Kidney (tissue), 14 donors: ENCODE results near the gene GNAS. TPM values are rescaled to one million over a fixed set of nuclear protein-coding genes. Genes with fewer than 3 reads are reported as not detected.

ENCODE experiments used
- DNase-seq, 5 donors: peaks; one replicate each; pipeline ENCODE4 v3.0.0-alpha.2; 2013 to 2020
- FAIRE-seq: peaks from 2 replicates; lab custom pipeline; 2012; peaks lifted over from hg19 to GRCh38; lab: Jason Lieb, UNC
- H3K27ac ChIP-seq, 2 donors: one replicate each; pipeline ENCODE4 v1.7.0; 2013; ENCODE audit warnings: low read depth in 2 of 2, low read length in 2 of 2, inconsistent platforms in 1 of 2
- H3K27me3 ChIP-seq: one replicate; pipeline ENCODE4 v1.7.1; 2013; ENCODE audit warnings: low read length, inconsistent platforms; ENCODE audit not compliant: control insufficient read depth, insufficient read depth
- H3K36me3 ChIP-seq, 3 donors: one replicate each; pipeline versions ENCODE4 v1.7.0 to v1.7.1; 2013; ENCODE audit warnings: low read length in 3 of 3, control low read depth in 1 of 3, inconsistent platforms in 1 of 3; ENCODE audit not compliant: insufficient read depth in 3 of 3, control insufficient read depth in 2 of 3
- H3K4me1 ChIP-seq, 3 donors: one replicate each; pipeline versions ENCODE4 v1.7.0 to v1.7.1; 2013; ENCODE audit warnings: low read length in 3 of 3, inconsistent platforms in 1 of 3, low read depth in 1 of 3; ENCODE audit not compliant: control insufficient read depth in 2 of 3, insufficient read depth in 2 of 3
- H3K4me3 ChIP-seq, 3 donors: one replicate each; pipeline versions ENCODE4 v1.7.0 to v1.8.1; 2013; ENCODE audit warnings: low read length in 3 of 3, control low read depth in 1 of 3, inconsistent platforms in 1 of 3
- H3K9ac ChIP-seq, 3 donors: one replicate each; pipeline versions ENCODE4 v1.7.0 to v1.7.1; 2013; ENCODE audit warnings: low read length in 3 of 3, control low read depth in 1 of 3, inconsistent platforms in 1 of 3
- H3K9me3 ChIP-seq, 3 donors: one replicate each; pipeline versions ENCODE4 v1.7.0 to v1.7.1; 2013; ENCODE audit warnings: low read length in 3 of 3, control low read depth in 1 of 3, inconsistent platforms in 1 of 3; ENCODE audit not compliant: control insufficient read depth in 2 of 3, insufficient read depth in 1 of 3
- intact Hi-C: fragments of 100-400 bp; cut with DNase I; formaldehyde crosslinking; loops from one replicate; pipeline ENCODE4 v1.11.1; 2022
- polyA plus RNA-seq: library from polyadenylated mRNA; stranded (reverse); fragments of 350-450 nt; fragmentation: Illumina TruSeq; extraction: RNeasy Lipid Tissue Mini Kit (QIAGEN cat#74804); gene quantifications from one replicate; pipeline ENCODE4 v1.2.3, GENCODE V29; 2014; ENCODE audit warnings: low read depth, low replicate concordance; ENCODE audit not compliant: insufficient read depth
- total RNA-seq: library from RNA; stranded (reverse); fragmentation: NEBNext Ultra II Directional; extraction: Animal tissue kit (Norgen Biotek cat#: 25700); gene quantifications from one replicate; pipeline ENCODE4 v1.2.1, GENCODE V29; 2021
- TF ChIP-seq, protein P1 (sequence below): IDR thresholded peaks from 3 replicates; pipeline ENCODE4 v1.5.1; 2012; ENCODE audit warnings: mild to moderate bottlenecking, moderate library complexity, borderline replicate concordance; ENCODE audit not compliant: insufficient read depth; ENCODE audit errors: extremely low read depth
- donor health status: control.
- donor health status: control.
- donor health status: control.
- donor health status: control.
- donor health status: control.
- donor health status: DM: yes; HTN: yes; CAD: no.
- donor health status: Normal renal cell carcinoma (clear cell type).

The GNAS gene
- total and polyA plus RNA-seq, 2 donors from 2014 or later, result 792 to 867 TPM

DNA sequence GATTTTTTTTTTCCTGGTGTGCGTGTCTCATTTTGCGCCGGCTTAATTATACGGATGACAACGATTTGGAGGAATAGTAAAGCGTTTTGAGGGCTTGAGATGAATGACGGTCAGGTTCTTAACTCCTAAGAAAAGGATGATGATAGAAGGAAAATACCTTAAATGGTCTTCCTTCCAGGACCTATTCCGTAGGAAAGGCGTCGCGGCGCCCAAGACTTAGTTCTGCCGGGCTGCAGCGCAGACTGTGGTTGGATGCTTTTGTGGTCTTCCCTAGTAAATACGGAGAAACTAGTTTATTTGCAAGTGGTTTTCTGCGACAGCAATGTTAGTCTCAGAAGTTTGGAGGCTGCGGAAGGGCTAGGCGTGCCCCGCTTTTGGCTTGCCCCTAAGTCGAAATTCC lies 10.2 kb upstream of the GNAS start:
- Histone ChIP-seq H3K27me3 (peaks cover 3% of the 10 kb centered on the region), H3K9me3 (no peaks in the 10 kb centered on the region), H3K9ac (no peak overlapping the region), H3K4me1 (peaks cover 0 to 3% (median 0%) of the 10 kb centered on the region in 3 donors), H3K4me3 (peak overlapping the region in 1 of 3 donors; percentile 26), H3K27ac (no peak overlapping the region), H3K36me3 (no peaks in the 10 kb centered on the region)
- TF ChIP-seq, protein P1, sequence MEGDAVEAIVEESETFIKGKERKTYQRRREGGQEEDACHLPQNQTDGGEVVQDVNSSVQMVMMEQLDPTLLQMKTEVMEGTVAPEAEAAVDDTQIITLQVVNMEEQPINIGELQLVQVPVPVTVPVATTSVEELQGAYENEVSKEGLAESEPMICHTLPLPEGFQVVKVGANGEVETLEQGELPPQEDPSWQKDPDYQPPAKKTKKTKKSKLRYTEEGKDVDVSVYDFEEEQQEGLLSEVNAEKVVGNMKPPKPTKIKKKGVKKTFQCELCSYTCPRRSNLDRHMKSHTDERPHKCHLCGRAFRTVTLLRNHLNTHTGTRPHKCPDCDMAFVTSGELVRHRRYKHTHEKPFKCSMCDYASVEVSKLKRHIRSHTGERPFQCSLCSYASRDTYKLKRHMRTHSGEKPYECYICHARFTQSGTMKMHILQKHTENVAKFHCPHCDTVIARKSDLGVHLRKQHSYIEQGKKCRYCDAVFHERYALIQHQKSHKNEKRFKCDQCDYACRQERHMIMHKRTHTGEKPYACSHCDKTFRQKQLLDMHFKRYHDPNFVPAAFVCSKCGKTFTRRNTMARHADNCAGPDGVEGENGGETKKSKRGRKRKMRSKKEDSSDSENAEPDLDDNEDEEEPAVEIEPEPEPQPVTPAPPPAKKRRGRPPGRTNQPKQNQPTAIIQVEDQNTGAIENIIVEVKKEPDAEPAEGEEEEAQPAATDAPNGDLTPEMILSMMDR, result no peak
- FAIRE-seq (no peak), DNase-seq (no peak)
- intact Hi-C loops, result no loop called here

DNA sequence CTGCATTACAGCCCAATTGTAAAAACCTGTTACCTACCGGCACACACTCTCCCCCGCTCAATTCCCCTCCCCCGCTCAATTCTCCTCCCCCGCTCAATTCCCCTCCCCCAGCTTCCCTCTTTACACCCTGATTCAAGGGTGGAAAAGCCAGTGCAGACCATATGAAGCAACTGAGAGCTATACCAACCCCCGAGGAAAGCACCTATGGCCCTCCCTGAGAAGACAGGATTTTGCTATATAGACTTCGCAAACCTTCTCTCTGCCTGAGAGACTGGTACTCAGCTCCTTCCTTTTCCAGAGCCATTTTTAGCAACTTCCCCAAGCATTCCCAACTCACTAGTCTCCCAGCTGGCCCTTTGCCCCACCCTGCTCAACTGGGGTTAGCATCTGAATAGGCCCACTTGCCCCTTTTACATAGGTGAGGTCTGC lies 9.4 kb upstream of the GNAS start:
- no peak for FAIRE-seq
- DNase-seq, result no peak
- TF ChIP-seq, protein P1, result no peak
- H3K27me3 ChIP-seq, result peaks cover 3% of the 10 kb centered on the region
- peaks cover 0 to 3% (median 0%) of the 10 kb centered on the region in 3 donors for H3K4me1 ChIP-seq
- H3K9ac ChIP-seq, result no peak overlapping the region
- peak overlapping the region in 1 of 3 donors; percentile 17 for H3K4me3 ChIP-seq
- H3K36me3 ChIP-seq, result no peaks in the 10 kb centered on the region
- H3K9me3 ChIP-seq, result no peaks in the 10 kb centered on the region
- no peak overlapping the region for H3K27ac ChIP-seq
- intact Hi-C loops, result no loop called here

GRCh38 chr20:58845706-58846105 lies 6.8 kb upstream of the GNAS start:
- Histone ChIP-seq H3K4me3 (no peak overlapping the region), H3K27me3 (peaks cover 3% of the 10 kb centered on the region)
- intact Hi-C loops, result no loop called here

More at GRCh38 chr20:58845706-58846105, 6.8 kb upstream of the GNAS start:
- no peak for FAIRE-seq
- Histone ChIP-seq H3K9me3 (no peaks in the 10 kb centered on the region), H3K4me1 (no peaks in the 10 kb centered on the region), H3K9ac (no peak overlapping the region), H3K27ac (no peak overlapping the region), H3K36me3 (no peaks in the 10 kb centered on the region)
- TF ChIP-seq, protein P1, result no peak
- DNase-seq, result no peak
